Epithelial cell of esophagus (primary cell): ENCODE measurements around the gene DUSP10.

Experiments used
- DNase-seq: peaks from one replicate; pipeline ENCODE4 v3.0.0; 2010; ENCODE audit warnings: low read depth
- H3K4me3 ChIP-seq: 2 replicates; pipeline ENCODE4 v1.5.1; 2011; ENCODE audit warnings: mild to moderate bottlenecking, low read length, control low read depth
- TF ChIP-seq, protein P1 (sequence below): IDR thresholded peaks from 2 replicates; pipeline ENCODE4 v1.5.1; 2011; ENCODE audit warnings: low read depth, mild to moderate bottlenecking, low read length, control low read depth, inconsistent platforms; ENCODE audit not compliant: insufficient read depth; ENCODE audit errors: missing control alignments

DUSP10 gene

DNA sequence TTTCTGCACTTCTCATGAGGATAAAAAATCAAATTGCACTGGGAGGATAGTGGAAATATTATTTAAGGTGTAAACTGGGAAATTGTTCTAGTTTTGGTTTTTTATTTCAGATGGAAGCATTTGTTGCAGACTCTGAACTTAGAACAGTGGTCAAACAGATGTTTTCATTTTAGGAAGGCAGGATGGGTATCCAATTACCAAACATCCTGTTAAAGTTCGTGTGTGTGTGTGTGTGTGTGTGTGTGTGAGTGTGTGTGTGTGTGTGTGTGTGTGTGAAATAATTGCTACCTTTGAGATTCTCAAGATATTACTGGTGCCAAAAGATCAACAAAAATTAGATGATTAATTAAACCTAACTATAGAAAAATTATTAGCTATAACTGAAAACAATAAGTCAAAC lies 24.3 kb upstream of the DUSP10 start:
- TF ChIP-seq, protein P1, sequence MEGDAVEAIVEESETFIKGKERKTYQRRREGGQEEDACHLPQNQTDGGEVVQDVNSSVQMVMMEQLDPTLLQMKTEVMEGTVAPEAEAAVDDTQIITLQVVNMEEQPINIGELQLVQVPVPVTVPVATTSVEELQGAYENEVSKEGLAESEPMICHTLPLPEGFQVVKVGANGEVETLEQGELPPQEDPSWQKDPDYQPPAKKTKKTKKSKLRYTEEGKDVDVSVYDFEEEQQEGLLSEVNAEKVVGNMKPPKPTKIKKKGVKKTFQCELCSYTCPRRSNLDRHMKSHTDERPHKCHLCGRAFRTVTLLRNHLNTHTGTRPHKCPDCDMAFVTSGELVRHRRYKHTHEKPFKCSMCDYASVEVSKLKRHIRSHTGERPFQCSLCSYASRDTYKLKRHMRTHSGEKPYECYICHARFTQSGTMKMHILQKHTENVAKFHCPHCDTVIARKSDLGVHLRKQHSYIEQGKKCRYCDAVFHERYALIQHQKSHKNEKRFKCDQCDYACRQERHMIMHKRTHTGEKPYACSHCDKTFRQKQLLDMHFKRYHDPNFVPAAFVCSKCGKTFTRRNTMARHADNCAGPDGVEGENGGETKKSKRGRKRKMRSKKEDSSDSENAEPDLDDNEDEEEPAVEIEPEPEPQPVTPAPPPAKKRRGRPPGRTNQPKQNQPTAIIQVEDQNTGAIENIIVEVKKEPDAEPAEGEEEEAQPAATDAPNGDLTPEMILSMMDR = no peak
- H3K4me3 ChIP-seq = no peak overlapping the region
- no peak for DNase-seq

DNA sequence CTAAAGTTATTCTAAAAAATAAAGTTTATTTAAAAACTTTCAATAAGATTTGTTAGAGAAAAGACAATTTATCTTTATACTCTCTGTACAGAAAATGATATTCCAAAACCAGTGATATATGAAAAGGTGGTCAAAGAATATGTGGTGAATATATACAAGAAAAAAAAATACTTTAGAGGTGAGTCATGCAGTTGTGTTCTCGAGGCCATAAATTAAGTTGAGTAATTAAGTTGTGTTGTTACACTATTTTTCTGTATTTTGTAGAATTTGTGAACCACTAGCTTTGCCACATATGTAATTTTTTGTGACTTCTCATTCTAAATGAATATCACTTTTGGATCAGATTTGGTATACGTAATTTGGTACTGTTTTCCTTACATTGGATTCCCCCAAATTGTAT lies 23.6 kb upstream of the DUSP10 start:
- peak; percentile 31 for DNase-seq
- TF ChIP-seq, protein P1 = no peak
- no peak overlapping the region for H3K4me3 ChIP-seq

DNA sequence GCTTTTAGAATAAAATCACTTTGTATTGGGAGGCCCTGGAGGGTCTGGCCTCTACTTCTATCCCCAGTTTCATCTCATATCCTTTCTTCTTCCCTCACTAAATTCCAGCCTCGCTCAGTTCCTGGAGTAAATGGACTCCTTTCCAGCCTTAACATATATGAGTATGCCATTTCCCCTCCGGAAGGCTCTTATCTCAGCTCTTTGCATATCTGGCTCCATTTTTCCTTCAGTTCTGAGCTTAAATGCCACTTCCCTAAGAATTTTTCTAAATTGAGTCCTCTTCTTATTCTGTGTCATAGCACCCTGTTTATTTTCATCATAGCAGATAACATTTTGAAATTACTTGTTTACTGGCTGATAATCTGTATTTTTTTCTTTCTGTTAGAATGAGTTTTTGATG lies 20.2 kb upstream of the DUSP10 start:
- TF ChIP-seq, protein P1 = no peak
- no peak overlapping the region for H3K4me3 ChIP-seq
- DNase-seq = no peak

DNA sequence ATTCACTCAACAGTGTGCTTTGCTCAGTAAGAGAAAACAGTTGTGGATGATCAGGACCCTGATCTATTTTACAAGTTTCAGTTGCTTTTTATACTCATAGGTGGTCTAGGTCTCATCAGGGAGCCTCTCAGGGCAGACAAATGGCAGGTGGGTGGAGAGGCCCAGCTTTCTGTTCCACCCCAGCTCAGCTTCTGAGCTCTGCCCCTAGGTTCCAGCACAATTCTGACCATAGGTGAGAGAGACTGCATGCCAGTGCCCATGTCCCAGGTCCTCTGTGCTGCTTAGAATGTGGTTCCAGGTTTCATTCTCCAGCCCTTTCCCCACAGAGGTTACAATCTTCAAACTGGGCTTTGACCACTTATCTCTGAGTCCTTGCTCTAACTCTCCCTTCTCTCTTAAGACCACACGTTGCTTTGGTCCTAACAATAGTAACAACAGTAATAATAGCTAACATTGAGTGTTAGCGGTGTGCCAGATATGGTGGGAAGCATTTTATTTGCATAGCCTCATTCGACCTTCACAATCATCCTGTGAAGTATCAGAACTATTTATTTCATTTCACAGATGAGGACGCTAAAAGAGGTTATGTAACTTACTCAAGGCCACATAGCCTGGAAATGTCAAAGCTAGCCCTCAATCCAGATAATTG lies 19.6 kb upstream of the DUSP10 start:
- no peak overlapping the region for H3K4me3 ChIP-seq
- TF ChIP-seq, protein P1 = no peak
- DNase-seq = no peak

DNA sequence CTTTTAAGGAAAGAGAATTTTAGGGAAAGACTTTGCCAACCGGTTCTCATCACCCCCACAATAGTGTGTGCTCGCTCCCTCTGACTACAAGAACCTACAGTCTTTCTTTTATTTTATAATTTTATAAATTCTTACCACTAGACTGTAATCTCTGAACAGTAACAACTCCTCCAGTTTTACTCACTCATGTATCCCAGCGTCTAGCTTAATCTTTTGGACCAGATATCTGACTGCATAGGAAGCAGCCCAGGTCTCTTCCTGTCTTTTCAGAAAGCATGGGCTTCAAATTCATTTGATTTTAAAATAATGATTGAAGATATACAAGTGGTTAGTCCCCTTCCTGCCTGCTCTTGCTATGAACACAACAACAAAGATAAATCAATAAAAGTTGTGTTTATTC lies 19.0 kb upstream of the DUSP10 start:
- no peak overlapping the region for H3K4me3 ChIP-seq
- no peak for DNase-seq
- TF ChIP-seq, protein P1 = no peak

DNA sequence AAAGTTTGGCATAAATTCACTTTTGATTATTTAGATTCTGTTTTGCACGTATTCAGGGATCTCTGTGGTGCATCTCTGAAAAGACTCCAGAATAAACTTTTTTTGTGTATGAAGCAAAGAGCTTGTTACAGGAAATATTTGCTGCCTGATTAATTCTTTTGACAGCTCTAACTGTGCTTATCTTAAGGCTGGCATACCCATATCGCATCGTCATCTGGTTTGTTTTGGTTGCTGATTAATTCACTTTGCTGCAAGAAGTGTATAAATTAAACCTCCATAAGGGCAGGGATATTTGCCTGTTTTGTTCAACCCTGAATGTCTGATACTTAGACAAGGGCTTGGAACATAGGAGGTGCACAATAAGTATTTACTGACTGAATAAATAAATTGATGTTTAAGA lies 17.5 kb upstream of the DUSP10 start:
- peak; percentile 26 for DNase-seq
- TF ChIP-seq, protein P1 = no peak
- H3K4me3 ChIP-seq = no peak overlapping the region

DNA sequence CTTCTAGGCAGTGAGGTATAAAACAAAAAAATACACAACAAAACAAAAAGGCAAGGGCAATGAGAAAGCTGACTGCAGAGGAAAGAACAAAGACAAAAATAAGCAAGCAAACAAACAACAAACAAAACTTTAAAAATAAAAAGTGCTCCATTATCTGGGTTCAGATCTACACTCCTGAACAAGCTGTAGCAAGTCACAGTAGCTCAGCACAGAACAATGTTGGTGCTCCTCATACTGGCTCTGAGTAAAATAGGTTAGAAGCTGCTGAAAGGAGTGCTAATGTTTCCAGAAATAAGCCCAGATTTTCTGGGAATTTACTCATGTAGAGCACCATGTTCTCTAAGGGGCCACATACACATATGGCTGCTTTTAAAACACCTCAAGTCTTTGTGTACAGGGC lies 16.6 kb upstream of the DUSP10 start:
- TF ChIP-seq, protein P1 = no peak
- H3K4me3 ChIP-seq = no peak overlapping the region
- peak; percentile 38 for DNase-seq
